ENCODE data around the gene CXXC5.
A peak's percentile ranks its signal among the peaks of the same experiment; 100 is the strongest.

The CXXC5 gene

DNA sequence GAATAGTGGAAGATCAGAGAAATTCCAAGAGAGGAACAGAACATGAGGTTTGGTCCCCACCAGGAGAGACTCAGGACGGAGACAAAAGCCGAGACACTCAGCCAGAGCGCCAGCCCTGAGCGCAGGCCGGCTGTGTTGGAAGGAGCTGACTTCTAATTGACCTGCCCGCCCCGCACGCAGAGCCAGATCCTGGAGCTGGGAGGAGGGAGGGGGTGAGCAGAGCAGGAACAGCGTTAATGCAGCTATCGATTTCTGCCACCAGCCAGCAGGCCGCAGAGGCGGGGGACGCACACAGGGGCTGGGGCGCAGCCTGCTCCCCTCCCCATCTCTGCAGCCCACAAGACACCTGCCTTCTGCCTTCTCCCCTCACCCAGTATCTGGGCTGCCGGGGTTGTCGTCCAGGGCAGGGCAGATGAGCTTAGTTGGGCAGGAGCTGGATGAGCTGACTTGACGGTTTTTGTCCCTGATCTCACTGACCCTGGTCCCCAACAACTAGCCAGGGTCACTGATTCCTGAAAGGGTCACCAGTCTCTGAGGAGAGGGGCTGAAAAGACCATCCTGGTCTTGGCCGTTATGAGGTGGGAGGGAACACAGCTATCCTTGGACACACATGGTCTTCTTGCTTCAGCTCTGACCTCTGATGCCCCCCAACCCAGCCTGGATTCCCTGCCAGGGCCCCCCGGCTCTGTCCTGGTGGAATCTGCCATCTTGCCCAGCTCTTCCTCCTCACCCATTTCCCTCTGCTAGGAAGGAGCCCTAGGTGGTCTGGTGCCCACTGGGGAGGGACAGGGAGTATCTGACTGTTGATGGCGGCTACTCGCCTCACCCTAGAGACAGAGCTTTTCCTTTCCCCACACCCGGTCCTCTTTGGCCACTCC is 29.8 kb downstream of the CXXC5 start:
- H3K27me3 ChIP-seq, result no peaks in the 10 kb centered on the region
- H3K4me3 ChIP-seq, result no peak overlapping the region
- peak overlapping the region; percentile 50 for H3K9ac ChIP-seq
- peaks cover 35% of the 10 kb centered on the region for H3K36me3 ChIP-seq
- no peaks in the 10 kb centered on the region for H3K9me3 ChIP-seq
- TF ChIP-seq Cebpa-rat (IDR thresholded peaks at IDR 0.05), result no peak
- H3K4me2 ChIP-seq, result peak overlapping the region; percentile 80
- H3K4me1 ChIP-seq, result peaks cover 95% of the 10 kb centered on the region
- peak overlapping the region; percentile 78 for H3K27ac ChIP-seq
- H4K20me1 ChIP-seq, result peaks cover 90% of the 10 kb centered on the region

DNA sequence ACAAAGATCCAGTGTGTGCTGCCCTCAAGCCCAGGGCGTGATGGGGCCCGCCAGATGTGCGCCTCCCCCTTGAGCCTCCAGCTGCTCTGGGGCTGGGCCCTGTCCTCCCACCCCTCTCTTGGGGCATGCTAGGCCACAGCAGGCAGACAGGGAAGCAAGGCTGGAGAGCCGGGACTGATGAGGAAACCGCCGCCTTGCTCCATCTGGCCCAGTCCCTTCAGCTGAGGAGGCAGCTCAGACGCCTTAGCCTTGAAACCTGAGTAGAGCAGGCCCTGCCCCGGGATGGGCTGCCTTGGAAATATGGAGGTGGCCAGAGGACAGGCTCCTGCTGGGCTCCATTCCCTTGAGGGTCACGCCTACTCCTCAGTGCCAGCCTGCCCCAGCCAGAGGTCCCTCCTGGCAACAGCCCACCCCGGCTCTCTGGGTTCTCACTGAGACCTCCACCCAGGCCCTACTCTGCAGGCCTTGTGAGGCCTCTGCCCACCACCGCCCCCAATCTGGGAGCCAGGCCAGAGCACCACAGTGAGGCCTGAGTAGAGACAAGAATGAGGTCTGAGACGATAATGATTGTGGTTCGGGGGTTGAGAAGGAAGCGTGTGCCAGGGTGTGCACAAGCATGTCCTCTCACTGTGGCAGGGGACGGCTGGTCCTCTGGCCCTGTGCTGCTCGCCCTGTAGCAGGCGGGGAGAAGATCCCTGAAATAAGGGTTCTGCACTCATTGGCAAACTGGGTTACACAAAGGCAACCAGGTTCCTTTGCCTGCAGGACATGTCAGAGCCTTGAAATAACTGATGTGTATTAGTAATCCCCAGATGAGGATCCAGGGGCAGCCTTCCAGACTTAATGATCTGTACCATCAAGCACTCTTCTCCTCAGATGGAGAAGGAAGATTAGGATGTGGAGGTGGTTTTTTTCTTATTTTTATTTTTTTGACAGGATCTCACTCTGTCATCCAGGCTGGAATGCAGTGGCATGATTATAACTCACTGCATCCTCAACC is 30.9 kb downstream of the CXXC5 start:
- H3K27me3 ChIP-seq, result no peaks in the 10 kb centered on the region
- peaks cover 85% of the 10 kb centered on the region for H4K20me1 ChIP-seq
- H3K4me1 ChIP-seq, result peaks cover 95% of the 10 kb centered on the region
- peak overlapping the region; percentile 50 for H3K9ac ChIP-seq
- no peaks in the 10 kb centered on the region for H3K9me3 ChIP-seq
- H3K36me3 ChIP-seq, result peaks cover 38% of the 10 kb centered on the region
- peak overlapping the region; percentile 80 for H3K4me2 ChIP-seq
- H3K27ac ChIP-seq, result peak overlapping the region; percentile 78
- H3K4me3 ChIP-seq, result no peak overlapping the region; the same call in 1 of the 2 replicates
- TF ChIP-seq Cebpa-rat (IDR thresholded peaks at IDR 0.05), result no peak

DNA sequence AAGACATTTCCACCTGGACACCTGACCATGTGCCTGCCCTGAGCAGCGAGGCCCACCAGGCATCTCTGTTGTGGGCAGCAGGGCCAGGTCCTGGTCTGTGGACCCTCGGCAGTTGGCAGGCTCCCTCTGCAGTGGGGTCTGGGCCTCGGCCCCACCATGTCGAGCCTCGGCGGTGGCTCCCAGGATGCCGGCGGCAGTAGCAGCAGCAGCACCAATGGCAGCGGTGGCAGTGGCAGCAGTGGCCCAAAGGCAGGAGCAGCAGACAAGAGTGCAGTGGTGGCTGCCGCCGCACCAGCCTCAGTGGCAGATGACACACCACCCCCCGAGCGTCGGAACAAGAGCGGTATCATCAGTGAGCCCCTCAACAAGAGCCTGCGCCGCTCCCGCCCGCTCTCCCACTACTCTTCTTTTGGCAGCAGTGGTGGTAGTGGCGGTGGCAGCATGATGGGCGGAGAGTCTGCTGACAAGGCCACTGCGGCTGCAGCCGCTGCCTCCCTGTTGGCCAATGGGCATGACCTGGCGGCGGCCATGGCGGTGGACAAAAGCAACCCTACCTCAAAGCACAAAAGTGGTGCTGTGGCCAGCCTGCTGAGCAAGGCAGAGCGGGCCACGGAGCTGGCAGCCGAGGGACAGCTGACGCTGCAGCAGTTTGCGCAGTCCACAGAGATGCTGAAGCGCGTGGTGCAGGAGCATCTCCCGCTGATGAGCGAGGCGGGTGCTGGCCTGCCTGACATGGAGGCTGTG is 32.4 kb downstream of the CXXC5 start:
- no peak for TF ChIP-seq Cebpa-rat (IDR thresholded peaks at IDR 0.05)
- Histone ChIP-seq H3K4me2 (peak overlapping the region; percentile 45; the same call in 1 of the 2 replicates), H3K27me3 (no peaks in the 10 kb centered on the region), H3K27ac (0 out of 2 replicates have a peak overlapping the region, but pooled peaks have one; percentile 41), H3K4me3 (no peak overlapping the region), H3K9ac (no peak overlapping the region), H3K9me3 (no peaks in the 10 kb centered on the region), H4K20me1 (peaks cover 83% of the 10 kb centered on the region), H3K4me1 (peaks cover 95% of the 10 kb centered on the region), H3K36me3 (peaks cover 45% of the 10 kb centered on the region)

DNA sequence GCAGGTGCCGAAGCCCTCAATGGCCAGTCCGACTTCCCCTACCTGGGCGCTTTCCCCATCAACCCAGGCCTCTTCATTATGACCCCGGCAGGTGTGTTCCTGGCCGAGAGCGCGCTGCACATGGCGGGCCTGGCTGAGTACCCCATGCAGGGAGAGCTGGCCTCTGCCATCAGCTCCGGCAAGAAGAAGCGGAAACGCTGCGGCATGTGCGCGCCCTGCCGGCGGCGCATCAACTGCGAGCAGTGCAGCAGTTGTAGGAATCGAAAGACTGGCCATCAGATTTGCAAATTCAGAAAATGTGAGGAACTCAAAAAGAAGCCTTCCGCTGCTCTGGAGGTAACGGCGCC is 32.9 kb downstream of the CXXC5 start:
- 0 out of 2 replicates have a peak overlapping the region, but pooled peaks have one; percentile 35 for H3K27ac ChIP-seq

DNA sequence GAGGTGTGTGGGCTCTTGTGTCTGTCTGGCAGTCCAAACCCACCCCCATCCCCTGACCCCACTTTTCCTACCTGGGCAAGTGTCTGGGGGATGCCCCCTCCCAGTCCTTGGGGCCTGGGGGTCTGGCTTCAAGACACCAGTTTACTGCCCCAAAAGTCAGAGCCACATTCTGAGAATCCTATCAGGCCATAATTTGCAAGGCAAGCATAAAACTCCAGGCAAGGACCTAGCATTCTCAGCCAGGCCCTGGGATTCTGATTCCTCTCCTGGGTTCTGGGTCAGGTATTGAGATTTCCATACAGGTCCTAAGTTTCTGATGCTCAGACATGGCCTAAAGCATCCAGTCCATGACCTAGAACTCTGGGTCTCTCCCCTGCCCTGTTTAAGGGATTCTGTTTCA is 33.3 kb downstream of the CXXC5 start:
- Histone ChIP-seq H3K27me3 (no peaks in the 10 kb centered on the region), H3K27ac (0 out of 2 replicates have a peak overlapping the region, but pooled peaks have one; percentile 35), H3K36me3 (peaks cover 45% of the 10 kb centered on the region), H3K4me2 (peak overlapping the region; percentile 45), H3K9me3 (no peaks in the 10 kb centered on the region), H4K20me1 (peaks cover 80% of the 10 kb centered on the region), H3K4me3 (no peak overlapping the region), H3K4me1 (peaks cover 100% of the 10 kb centered on the region), H3K9ac (no peak overlapping the region)
- no peak for TF ChIP-seq Cebpa-rat (IDR thresholded peaks at IDR 0.05)

More for the DNA sequence above, 32.9 kb downstream of the CXXC5 start:
- no peaks in the 10 kb centered on the region for H3K9me3 ChIP-seq
- H3K9ac ChIP-seq, result no peak overlapping the region
- peaks cover 45% of the 10 kb centered on the region for H3K36me3 ChIP-seq
- peaks cover 97% of the 10 kb centered on the region for H3K4me1 ChIP-seq
- no peak overlapping the region for H3K4me3 ChIP-seq
- no peak for TF ChIP-seq Cebpa-rat (IDR thresholded peaks at IDR 0.05)
- H3K4me2 ChIP-seq, result peak overlapping the region; percentile 45; the same call in 1 of the 2 replicates
- peaks cover 80% of the 10 kb centered on the region for H4K20me1 ChIP-seq
- H3K27me3 ChIP-seq, result no peaks in the 10 kb centered on the region

DNA sequence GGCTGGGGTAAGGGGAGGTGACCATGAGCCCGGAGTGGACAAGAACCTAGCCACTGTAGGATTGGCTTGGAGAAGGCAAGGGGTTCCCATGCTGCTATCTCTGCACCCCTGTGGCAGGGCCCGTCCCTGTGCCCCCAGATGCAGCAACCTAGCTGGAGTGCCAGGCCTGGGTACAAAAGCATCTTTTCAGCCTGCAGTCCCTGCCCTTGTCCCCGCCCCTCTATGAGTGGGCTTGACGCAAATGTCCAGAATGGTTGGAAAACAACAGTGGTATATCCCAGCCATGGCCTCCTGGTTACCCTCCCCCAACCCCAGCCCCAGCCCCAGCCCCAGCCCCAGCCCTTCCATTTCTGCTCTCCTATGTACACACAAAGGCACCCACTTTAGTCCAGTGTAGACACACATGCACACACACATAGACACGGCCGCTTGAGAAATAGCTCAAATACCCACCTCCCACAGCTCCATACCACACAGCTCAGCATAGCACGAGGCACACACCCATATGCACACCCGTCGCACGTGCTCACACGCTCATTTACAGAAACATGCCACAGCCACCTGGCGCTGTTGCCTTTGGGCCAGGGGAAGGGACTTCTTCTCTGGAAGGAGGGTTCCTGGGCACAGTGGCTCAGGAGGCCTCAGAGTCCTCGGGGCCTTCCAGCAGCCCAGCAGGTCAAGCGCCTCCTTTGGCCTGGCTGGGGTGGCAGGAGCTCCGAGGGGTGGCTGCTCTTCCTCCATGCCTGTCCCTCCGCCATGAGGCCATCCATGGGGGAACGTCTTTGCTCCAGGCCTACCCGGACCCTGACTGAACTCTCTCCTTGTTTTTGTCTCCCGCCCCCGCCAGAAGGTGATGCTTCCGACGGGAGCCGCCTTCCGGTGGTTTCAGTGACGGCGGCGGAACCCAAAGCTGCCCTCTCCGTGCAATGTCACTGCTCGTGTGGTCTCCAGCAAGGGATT is 34.1 kb downstream of the CXXC5 start:
- H3K36me3 ChIP-seq, result peaks cover 45% of the 10 kb centered on the region
- H4K20me1 ChIP-seq, result peaks cover 71% of the 10 kb centered on the region
- H3K27me3 ChIP-seq, result no peaks in the 10 kb centered on the region
- H3K4me2 ChIP-seq, result peak overlapping the region; percentile 91
- H3K9ac ChIP-seq, result peak overlapping the region; percentile 66
- H3K27ac ChIP-seq, result peak overlapping the region; percentile 80
- H3K4me3 ChIP-seq, result peak overlapping the region; percentile 43
- H3K9me3 ChIP-seq, result no peaks in the 10 kb centered on the region
- peaks cover 100% of the 10 kb centered on the region for H3K4me1 ChIP-seq
- no peak for TF ChIP-seq Cebpa-rat (IDR thresholded peaks at IDR 0.05)

DNA sequence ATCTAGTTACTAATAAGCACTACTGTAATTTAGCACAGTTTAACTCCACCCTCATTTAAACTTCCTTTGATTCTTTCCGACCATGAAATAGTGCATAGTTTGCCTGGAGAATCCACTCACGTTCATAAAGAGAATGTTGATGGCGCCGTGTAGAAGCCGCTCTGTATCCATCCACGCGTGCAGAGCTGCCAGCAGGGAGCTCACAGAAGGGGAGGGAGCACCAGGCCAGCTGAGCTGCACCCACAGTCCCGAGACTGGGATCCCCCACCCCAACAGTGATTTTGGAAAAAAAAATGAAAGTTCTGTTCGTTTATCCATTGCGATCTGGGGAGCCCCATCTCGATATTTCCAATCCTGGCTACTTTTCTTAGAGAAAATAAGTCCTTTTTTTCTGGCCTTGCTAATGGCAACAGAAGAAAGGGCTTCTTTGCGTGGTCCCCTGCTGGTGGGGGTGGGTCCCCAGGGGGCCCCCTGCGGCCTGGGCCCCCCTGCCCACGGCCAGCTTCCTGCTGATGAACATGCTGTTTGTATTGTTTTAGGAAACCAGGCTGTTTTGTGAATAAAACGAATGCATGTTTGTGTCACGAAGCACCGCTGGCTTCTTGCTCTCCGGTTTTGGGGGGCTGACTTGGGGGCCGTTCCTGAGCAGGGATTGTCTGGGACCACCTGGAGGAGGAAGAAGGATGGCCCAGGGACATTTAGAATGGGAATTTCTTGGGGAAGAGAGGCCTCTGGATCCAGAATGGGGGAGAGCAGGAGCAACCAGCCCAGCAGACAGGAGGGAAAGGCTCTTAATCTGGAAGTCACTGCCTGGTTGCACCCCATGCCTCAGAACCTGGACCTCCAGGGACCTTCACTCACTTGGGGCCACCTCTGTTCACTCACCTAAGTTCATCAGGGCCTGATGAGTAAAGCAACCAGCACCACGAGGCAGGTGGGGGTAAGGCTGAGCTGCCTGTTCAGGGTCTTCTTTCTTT is 35.4 kb downstream of the CXXC5 start:
- no peaks in the 10 kb centered on the region for H3K9me3 ChIP-seq
- peaks cover 45% of the 10 kb centered on the region for H3K36me3 ChIP-seq
- H3K9ac ChIP-seq, result peak overlapping the region; percentile 66
- no peak for TF ChIP-seq Cebpa-rat (IDR thresholded peaks at IDR 0.05)
- peaks cover 100% of the 10 kb centered on the region for H3K4me1 ChIP-seq
- H4K20me1 ChIP-seq, result peaks cover 64% of the 10 kb centered on the region
- H3K4me3 ChIP-seq, result peak overlapping the region; percentile 43
- no peaks in the 10 kb centered on the region for H3K27me3 ChIP-seq
- peak overlapping the region; percentile 91 for H3K4me2 ChIP-seq
- peak overlapping the region; percentile 80 for H3K27ac ChIP-seq

All from BLaER1 (cell line).